Progenitor cell of endocrine pancreas (in vitro differentiated cells): ENCODE results near the gene SLCO1A2. TPM values are rescaled to one million over a fixed set of nuclear protein-coding genes. Genes with fewer than 3 reads are reported as not detected.

Experiments
- DNase-seq: peaks from one replicate; pipeline ENCODE4 v3.0.0; 2021; ENCODE audit warnings: low spot score; ENCODE audit not compliant: unreplicated experiment
- H3K27ac Mint-ChIP-seq: 2 replicates; pipeline ENCODE4 v1.8.0; 2021; ENCODE audit warnings: mild to moderate bottlenecking, moderate library complexity, mixed read lengths
- H3K27me3 Mint-ChIP-seq: 2 replicates; pipeline ENCODE4 v1.8.0; 2021; ENCODE audit warnings: mixed read lengths
- H3K36me3 Mint-ChIP-seq: 2 replicates; pipeline ENCODE4 v1.8.0; 2022; ENCODE audit warnings: mixed read lengths; ENCODE audit not compliant: insufficient read depth
- H3K4me1 Mint-ChIP-seq: 2 replicates; pipeline ENCODE4 v1.8.0; 2021; ENCODE audit warnings: low read depth, mixed read lengths
- H3K4me3 Mint-ChIP-seq: 2 replicates; pipeline ENCODE4 v1.8.0; 2021; ENCODE audit warnings: low read depth, mild to moderate bottlenecking, moderate library complexity, mixed read lengths
- H3K9me3 Mint-ChIP-seq: 2 replicates; pipeline ENCODE4 v1.8.0; 2021; ENCODE audit warnings: low read depth, mixed read lengths
- total RNA-seq: library from RNA; stranded (reverse); gene quantifications from 2 replicates; pipeline ENCODE4 v1.2.1, GENCODE V29; 2021
- TF ChIP-seq, protein P1 (sequence below): fragments of 200-600 bp; sonication (generic); IDR thresholded peaks from one replicate; pipeline ENCODE4 v1.5.0; 2021; ENCODE audit warnings: antibody characterized with exemption, mild to moderate bottlenecking; ENCODE audit not compliant: unreplicated experiment

Gene SLCO1A2
- total RNA-seq, 1 donor from 2014 or later: 14.1 TPM

GRCh38 chr12:21330682-21331253, 3.9 kb downstream of the SLCO1A2 start:
- TF ChIP-seq, protein P1, sequence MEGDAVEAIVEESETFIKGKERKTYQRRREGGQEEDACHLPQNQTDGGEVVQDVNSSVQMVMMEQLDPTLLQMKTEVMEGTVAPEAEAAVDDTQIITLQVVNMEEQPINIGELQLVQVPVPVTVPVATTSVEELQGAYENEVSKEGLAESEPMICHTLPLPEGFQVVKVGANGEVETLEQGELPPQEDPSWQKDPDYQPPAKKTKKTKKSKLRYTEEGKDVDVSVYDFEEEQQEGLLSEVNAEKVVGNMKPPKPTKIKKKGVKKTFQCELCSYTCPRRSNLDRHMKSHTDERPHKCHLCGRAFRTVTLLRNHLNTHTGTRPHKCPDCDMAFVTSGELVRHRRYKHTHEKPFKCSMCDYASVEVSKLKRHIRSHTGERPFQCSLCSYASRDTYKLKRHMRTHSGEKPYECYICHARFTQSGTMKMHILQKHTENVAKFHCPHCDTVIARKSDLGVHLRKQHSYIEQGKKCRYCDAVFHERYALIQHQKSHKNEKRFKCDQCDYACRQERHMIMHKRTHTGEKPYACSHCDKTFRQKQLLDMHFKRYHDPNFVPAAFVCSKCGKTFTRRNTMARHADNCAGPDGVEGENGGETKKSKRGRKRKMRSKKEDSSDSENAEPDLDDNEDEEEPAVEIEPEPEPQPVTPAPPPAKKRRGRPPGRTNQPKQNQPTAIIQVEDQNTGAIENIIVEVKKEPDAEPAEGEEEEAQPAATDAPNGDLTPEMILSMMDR: no peak
- H3K27ac Mint-ChIP-seq: no peak overlapping the region
- no peaks in the 10 kb centered on the region for H3K27me3 Mint-ChIP-seq
- H3K36me3 Mint-ChIP-seq: peaks cover 39% of the 10 kb centered on the region
- no peaks in the 10 kb centered on the region for H3K4me1 Mint-ChIP-seq
- H3K4me3 Mint-ChIP-seq: no peak overlapping the region
- DNase-seq: no peak
- H3K9me3 Mint-ChIP-seq: peaks cover 63% of the 10 kb centered on the region

- Mint-ChIP-seq H3K27me3 (no peaks in the 10 kb centered on the region), H3K4me1 (no peaks in the 10 kb centered on the region), H3K36me3 (peaks cover 35% of the 10 kb centered on the region), H3K27ac (no peak overlapping the region), H3K4me3 (no peak overlapping the region), H3K9me3 (peaks cover 61% of the 10 kb centered on the region)
- DNase-seq: no peak
- TF ChIP-seq, protein P1: no peak
Observed at GRCh38 chr12:21328578-21328977, 6.1 kb downstream of the SLCO1A2 start.

GRCh38 chr12:21324551-21324950, 10.2 kb downstream of the SLCO1A2 start:
- H3K4me1 Mint-ChIP-seq: no peaks in the 10 kb centered on the region
- no peaks in the 10 kb centered on the region for H3K27me3 Mint-ChIP-seq
- peaks cover 18% of the 10 kb centered on the region for H3K36me3 Mint-ChIP-seq
- peaks cover 34% of the 10 kb centered on the region for H3K9me3 Mint-ChIP-seq
- no peak for DNase-seq
- no peak overlapping the region for H3K4me3 Mint-ChIP-seq
- H3K27ac Mint-ChIP-seq: no peak overlapping the region
- TF ChIP-seq, protein P1: no peak

DNA sequence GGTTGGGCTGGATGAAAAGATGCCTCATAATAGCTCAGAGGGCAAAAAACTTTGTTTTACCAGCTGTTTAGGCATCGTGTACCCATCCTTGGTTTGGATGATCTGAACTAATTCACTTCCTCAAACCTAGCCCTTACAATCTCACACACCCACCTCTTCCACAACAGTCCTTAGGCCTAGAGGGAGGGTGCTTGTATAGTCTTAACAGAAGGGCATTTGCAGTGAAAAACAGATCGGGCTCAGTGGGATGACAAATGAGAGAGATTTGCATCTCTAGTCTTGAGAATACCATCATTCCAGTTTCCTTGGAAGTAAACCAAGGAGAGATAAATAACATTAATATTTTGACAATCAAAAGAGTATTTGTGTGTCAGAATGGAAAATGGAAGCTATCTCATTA, 11.0 kb downstream of the SLCO1A2 start:
- TF ChIP-seq, protein P1: no peak
- Mint-ChIP-seq H3K4me1 (no peaks in the 10 kb centered on the region), H3K4me3 (no peak overlapping the region), H3K27me3 (no peaks in the 10 kb centered on the region), H3K27ac (no peak overlapping the region), H3K36me3 (peaks cover 14% of the 10 kb centered on the region), H3K9me3 (peaks cover 28% of the 10 kb centered on the region)
- DNase-seq: no peak

DNA sequence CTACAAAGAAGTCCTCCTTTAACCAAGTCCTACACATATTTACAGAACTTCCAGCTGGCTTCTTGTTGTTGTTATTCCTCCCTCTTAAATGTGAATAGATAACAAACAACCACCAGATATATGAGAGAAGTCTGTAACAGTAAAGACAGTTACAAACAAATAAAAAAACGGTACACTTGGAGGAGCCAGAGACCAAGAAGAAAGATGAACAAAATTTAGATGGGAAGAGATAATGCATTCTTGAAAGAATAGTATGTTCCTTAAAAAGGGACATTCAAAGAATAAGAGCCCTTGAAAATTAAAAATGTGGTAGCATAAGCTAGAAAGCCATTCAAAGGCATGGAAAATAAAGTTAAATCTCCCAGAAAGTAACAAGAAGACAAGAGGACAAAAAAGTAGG, 25.9 kb downstream of the SLCO1A2 start:
- peaks cover 4% of the 10 kb centered on the region for H3K36me3 Mint-ChIP-seq
- no peak overlapping the region for H3K27ac Mint-ChIP-seq
- TF ChIP-seq, protein P1: no peak
- H3K9me3 Mint-ChIP-seq: no peaks in the 10 kb centered on the region
- H3K27me3 Mint-ChIP-seq: peaks cover 23% of the 10 kb centered on the region
- no peak overlapping the region for H3K4me3 Mint-ChIP-seq
- no peak for DNase-seq
- peaks cover 6% of the 10 kb centered on the region for H3K4me1 Mint-ChIP-seq
